HCEC 1CT (cell line): ENCODE results near the gene ADAMTSL3.

ENCODE experiments used
- DNase-seq: peaks from one replicate; pipeline ENCODE4 v3.0.0-alpha.2; 2017

The ADAMTSL3 gene

GRCh38 chr15:83887961-83888360 lies 234.0 kb downstream of the ADAMTSL3 start:
- no peak for DNase-seq

GRCh38 chr15:83889995-83890394 lies 236.1 kb downstream of the ADAMTSL3 start:
- DNase-seq, result no peak

- DNase-seq, result no peak
These were observed 236.7 kb downstream of the ADAMTSL3 start for GRCh38 chr15:83890587-83890986.

- DNase-seq, result no peak
These were observed 238.6 kb downstream of the ADAMTSL3 start for GRCh38 chr15:83892498-83892897.

GRCh38 chr15:83893308-83893707 lies 239.4 kb downstream of the ADAMTSL3 start:
- DNase-seq, result no peak

GRCh38 chr15:83897037-83897436 lies 243.1 kb downstream of the ADAMTSL3 start:
- DNase-seq, result no peak

GRCh38 chr15:83898361-83898760 lies 244.4 kb downstream of the ADAMTSL3 start:
- DNase-seq, result no peak

GRCh38 chr15:83899670-83900069 lies 245.7 kb downstream of the ADAMTSL3 start:
- no peak for DNase-seq

GRCh38 chr15:83904107-83905040 lies 250.5 kb downstream of the ADAMTSL3 start:
- DNase-seq, result peak; percentile 68

GRCh38 chr15:83905556-83906273 lies 251.8 kb downstream of the ADAMTSL3 start:
- DNase-seq, result no peak

GRCh38 chr15:83911345-83911744 lies 257.4 kb downstream of the ADAMTSL3 start:
- DNase-seq, result no peak

- no peak for DNase-seq
These were observed 258.4 kb downstream of the ADAMTSL3 start for GRCh38 chr15:83912343-83912742.

- no peak for DNase-seq
These were observed 259.2 kb downstream of the ADAMTSL3 start for GRCh38 chr15:83913034-83913632.

GRCh38 chr15:83914906-83915305 lies 261.0 kb downstream of the ADAMTSL3 start:
- no peak for DNase-seq

GRCh38 chr15:83917432-83917831 lies 263.5 kb downstream of the ADAMTSL3 start:
- DNase-seq, result no peak

- no peak for DNase-seq
These were observed 264.1 kb downstream of the ADAMTSL3 start for GRCh38 chr15:83918011-83918410.

GRCh38 chr15:83919319-83919830 lies 265.5 kb downstream of the ADAMTSL3 start:
- no peak for DNase-seq

GRCh38 chr15:83919978-83920510 lies 266.1 kb downstream of the ADAMTSL3 start:
- no peak for DNase-seq

- no peak for DNase-seq
These were observed 268.8 kb downstream of the ADAMTSL3 start for GRCh38 chr15:83922649-83923294.

- DNase-seq, result no peak
These were observed 272.2 kb downstream of the ADAMTSL3 start for GRCh38 chr15:83926116-83926515.

GRCh38 chr15:83927704-83928391 lies 273.9 kb downstream of the ADAMTSL3 start:
- DNase-seq, result no peak

GRCh38 chr15:83928392-83928734 lies 274.4 kb downstream of the ADAMTSL3 start:
- no peak for DNase-seq
